Hepatocyte (in vitro differentiated cells): Measurements from ENCODE around the gene TMA7.
"Not testable (repeated sequence)": the region's sequence is repeated elsewhere in the genome, so short reads cannot be mapped to it uniquely, and the experiment has no call there.

ENCODE experiments used
- EZH2 ChIP-seq: fragments of 200-600 bp; sonication (generic); IDR thresholded peaks from 2 replicates; pipeline ENCODE4 v1.6.1; 2016; ENCODE audit warnings: antibody characterized with exemption, mild to moderate bottlenecking, borderline replicate concordance
- EZH2phosphoT487 ChIP-seq: fragments of 200-600 bp; sonication (generic); IDR thresholded peaks from one replicate; pipeline ENCODE4 v1.6.1; 2018; ENCODE audit warnings: antibody characterized with exemption, mild to moderate bottlenecking, low read depth, moderate library complexity; ENCODE audit not compliant: unreplicated experiment, severe bottlenecking
- TF ChIP-seq, protein P1 (sequence below): fragments of 200-600 bp; sonication (generic); IDR thresholded peaks from 2 replicates; pipeline ENCODE4 v1.5.1; 2016; ENCODE audit warnings: antibody characterized with exemption, mild to moderate bottlenecking; ENCODE audit not compliant: poor library complexity

DNA sequence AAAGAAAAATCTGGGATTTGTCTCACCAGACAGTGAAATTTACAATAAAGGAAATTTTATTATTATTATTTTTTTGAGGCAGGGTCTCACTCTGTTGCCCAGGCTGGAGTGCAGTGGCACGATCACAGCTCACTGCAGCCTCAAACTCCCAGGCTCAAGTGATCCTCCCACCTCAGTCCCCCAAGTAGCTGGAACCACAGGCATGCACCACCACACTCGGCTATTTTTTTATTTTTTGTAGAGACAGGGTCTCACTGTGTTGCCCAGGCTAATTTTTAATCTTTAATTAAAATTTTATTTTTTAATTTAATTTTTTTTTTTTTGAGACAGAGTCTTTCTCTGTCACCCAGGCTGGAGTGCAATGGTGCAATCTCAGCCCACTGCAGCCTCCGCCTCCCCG lies 34.0 kb downstream of the TMA7 start:
- TF ChIP-seq, protein P1, sequence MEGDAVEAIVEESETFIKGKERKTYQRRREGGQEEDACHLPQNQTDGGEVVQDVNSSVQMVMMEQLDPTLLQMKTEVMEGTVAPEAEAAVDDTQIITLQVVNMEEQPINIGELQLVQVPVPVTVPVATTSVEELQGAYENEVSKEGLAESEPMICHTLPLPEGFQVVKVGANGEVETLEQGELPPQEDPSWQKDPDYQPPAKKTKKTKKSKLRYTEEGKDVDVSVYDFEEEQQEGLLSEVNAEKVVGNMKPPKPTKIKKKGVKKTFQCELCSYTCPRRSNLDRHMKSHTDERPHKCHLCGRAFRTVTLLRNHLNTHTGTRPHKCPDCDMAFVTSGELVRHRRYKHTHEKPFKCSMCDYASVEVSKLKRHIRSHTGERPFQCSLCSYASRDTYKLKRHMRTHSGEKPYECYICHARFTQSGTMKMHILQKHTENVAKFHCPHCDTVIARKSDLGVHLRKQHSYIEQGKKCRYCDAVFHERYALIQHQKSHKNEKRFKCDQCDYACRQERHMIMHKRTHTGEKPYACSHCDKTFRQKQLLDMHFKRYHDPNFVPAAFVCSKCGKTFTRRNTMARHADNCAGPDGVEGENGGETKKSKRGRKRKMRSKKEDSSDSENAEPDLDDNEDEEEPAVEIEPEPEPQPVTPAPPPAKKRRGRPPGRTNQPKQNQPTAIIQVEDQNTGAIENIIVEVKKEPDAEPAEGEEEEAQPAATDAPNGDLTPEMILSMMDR: not testable (repeated sequence)
- TF ChIP-seq EZH2, EZH2phosphoT487: not testable (repeated sequence)
